Endothelial cell of umbilical vein (primary cell): ENCODE data around the gene NTSR1. TPM values are rescaled to one million over a fixed set of nuclear protein-coding genes. Genes with fewer than 3 reads are reported as not detected.

Source experiments
- BruUV-seq: library from RNA; stranded (reverse); fragments of 400-500 nt; replicated peaks from 2 replicates; lab custom pipeline; 2021; lab: Mats Ljungman, UMichigan
- CTCF ChIA-PET: fragments of 300-600, 350-600 bp; sonication (Branson Sonifier 250); formaldehyde crosslinking; loops from one replicate; lab custom pipeline; 2021; ENCODE audit warnings: antibody characterized with exemption, inconsistent platforms; lab: Charles Lee
- POLR2A ChIA-PET: fragments of 300-600, 350-600 bp; sonication (Branson Sonifier 250); formaldehyde crosslinking; loops from one replicate; lab custom pipeline; 2021; ENCODE audit warnings: antibody characterized with exemption, inconsistent platforms; lab: Charles Lee
- DNase-seq: peaks from one replicate; pipeline ENCODE4 v3.0.0-alpha.2; 2011; ENCODE audit warnings: low read depth, low spot score
- FAIRE-seq: peaks from 2 replicates; lab custom pipeline; 2011; peaks lifted over from hg19 to GRCh38; lab: Jason Lieb, UNC
- H2AFZ ChIP-seq: 2 replicates; pipeline ENCODE4 v1.6.0; 2012; ENCODE audit warnings: low read depth, low read length, control low read depth, inconsistent platforms
- H3K27ac ChIP-seq: 2 replicates; pipeline ENCODE4 v1.5.1; 2011; ENCODE audit warnings: low read depth, mild to moderate bottlenecking, control low read depth, low read length, moderate library complexity; ENCODE audit not compliant: insufficient read depth
- H3K27me3 ChIP-seq, 2 experiments: 2 replicates each; pipeline versions ENCODE4 v1.6.0 to v1.6.1; 2011; ENCODE audit warnings: low read length in 2 of 2, mixed read lengths in 1 of 2; ENCODE audit not compliant: control insufficient read depth in 2 of 2, insufficient read depth in 2 of 2
- H3K36me3 ChIP-seq, 2 experiments: 2 replicates in 1 of 2; 3 replicates in 1 of 2; pipeline ENCODE4 v1.5.1; 2011; ENCODE audit warnings: low read length in 2 of 2, mild to moderate bottlenecking in 1 of 2, moderate library complexity in 1 of 2; ENCODE audit not compliant: control insufficient read depth in 2 of 2, insufficient read depth in 2 of 2; ENCODE audit errors: extremely low read depth in 1 of 2
- H3K4me1 ChIP-seq: 3 replicates; pipeline ENCODE4 v1.5.1; 2011; ENCODE audit warnings: mild to moderate bottlenecking, low read length; ENCODE audit not compliant: control insufficient read depth, insufficient read depth; ENCODE audit errors: extremely low read depth
- H3K4me2 ChIP-seq: 2 replicates; pipeline ENCODE4 v1.6.1; 2011; ENCODE audit warnings: low read length, control low read depth, mixed read lengths; ENCODE audit not compliant: insufficient read depth
- H3K4me3 ChIP-seq, 3 experiments: fragments of 200-600 bp in 1 of 3; sonication (generic), shearing (Covaris generic) in 1 of 3; replicated peaks in 1 of 3; 2 replicates each; pipeline ENCODE4 v1.5.1; 2011 to 2016; ENCODE audit warnings: control low read depth in 3 of 3, low read length in 3 of 3, mild to moderate bottlenecking in 2 of 3, inconsistent platforms in 1 of 3, low read depth in 1 of 3, moderate library complexity in 1 of 3; ENCODE audit not compliant: insufficient read depth in 1 of 3
- H3K79me2 ChIP-seq: 2 replicates; pipeline ENCODE4 v1.6.0; 2012; ENCODE audit warnings: low read length, inconsistent platforms; ENCODE audit not compliant: control insufficient read depth, insufficient read depth
- H3K9ac ChIP-seq: replicated peaks from 2 replicates; pipeline ENCODE3; 2011; ENCODE audit warnings: low read length, control low read depth; ENCODE audit not compliant: insufficient read depth; ENCODE audit errors: extremely low read depth
- H3K9me1 ChIP-seq: replicated peaks from 3 replicates; pipeline ENCODE4 v1.6.0; 2011; ENCODE audit warnings: mild to moderate bottlenecking, low read length; ENCODE audit not compliant: control insufficient read depth, insufficient read depth; ENCODE audit errors: extremely low read depth
- H3K9me3 ChIP-seq: replicated peaks from 2 replicates; pipeline ENCODE4 v1.5.1; 2012; ENCODE audit warnings: low read length, inconsistent platforms; ENCODE audit not compliant: control insufficient read depth, insufficient read depth
- H4K20me1 ChIP-seq: replicated peaks from 2 replicates; pipeline ENCODE3; 2011; ENCODE audit warnings: mild to moderate bottlenecking, low read length; ENCODE audit not compliant: control insufficient read depth, insufficient read depth; ENCODE audit errors: extremely low read depth
- EZH2 ChIP-seq: IDR thresholded peaks from 2 replicates; pipeline ENCODE4 v1.6.1; 2012; ENCODE audit warnings: borderline replicate concordance, low read depth, mild to moderate bottlenecking, moderate library complexity, low read length, inconsistent platforms; ENCODE audit not compliant: severe bottlenecking
- FOS ChIP-seq: IDR thresholded peaks from 2 replicates; pipeline ENCODE4 v1.6.1; 2011; ENCODE audit warnings: mild to moderate bottlenecking, low read length, moderate library complexity, borderline replicate concordance; ENCODE audit not compliant: insufficient read depth
- GATA2 ChIP-seq: IDR thresholded peaks from 2 replicates; pipeline ENCODE4 v1.7.0; 2011; ENCODE audit warnings: low read depth, mild to moderate bottlenecking, moderate library complexity, mixed read lengths, low read length; ENCODE audit not compliant: insufficient read length, insufficient read depth
- JUN ChIP-seq: IDR thresholded peaks from 2 replicates; pipeline ENCODE4 v1.6.1; 2011; ENCODE audit warnings: borderline replicate concordance, low read depth; ENCODE audit not compliant: insufficient read length, insufficient read depth
- MYC ChIP-seq: IDR thresholded peaks from one replicate; pipeline ENCODE4 v1.6.1; 2011; ENCODE audit warnings: mild to moderate bottlenecking, low read depth, low read length
- POLR2A ChIP-seq: IDR thresholded peaks from 2 replicates; pipeline ENCODE4 v1.6.1; 2012; ENCODE audit warnings: low read depth, mild to moderate bottlenecking, control low read depth, low read length
- POLR2AphosphoS5 ChIP-seq: IDR thresholded peaks from 2 replicates; pipeline ENCODE4 v1.6.1; 2012; ENCODE audit warnings: low read depth, mild to moderate bottlenecking, control low read depth, low read length, moderate library complexity; ENCODE audit not compliant: insufficient read depth
- dilution Hi-C: fragments of 300-500 bp; cut with MboI; formaldehyde crosslinking; loops from one replicate; pipeline ENCODE4 v1.15.0; 2019; ENCODE audit warnings: low sequenced_read_pairs; ENCODE audit not compliant: extremely low pct_ligation_motif_present
- intact Hi-C: fragments of 100-400 bp; cut with micrococcal nuclease; formaldehyde crosslinking; loops from one replicate; pipeline ENCODE4 v1.10.0; 2022
- polyA plus RNA-seq, 4 experiments: library from polyadenylated mRNA; depleted of rRNA in 3 of 4; stranded (reverse) in 3 of 4; unstranded in 1 of 4; fragments of >200 nt; gene quantifications; 2 replicates each; pipeline versions ENCODE4 v1.2.1 to v1.2.3, GENCODE V29; 2011 to 2012; ENCODE audit warnings: missing spikeins in 1 of 4
- total RNA-seq: library from RNA; stranded (reverse); gene quantifications from 2 replicates; pipeline ENCODE4 v1.2.3, GENCODE V29; 2021
- TF ChIP-seq, protein P1 (sequence below): IDR thresholded peaks from 2 replicates; pipeline ENCODE4 v1.6.1; 2011; ENCODE audit not compliant: insufficient read depth, insufficient read length
- TF ChIP-seq, protein P2 (sequence below), 2 donors: IDR thresholded peaks; 1 replicate in 1 of 2; 2 replicates in 1 of 2; pipeline ENCODE4 v1.5.1; 2011; ENCODE audit warnings: low read length in 2 of 2, mild to moderate bottlenecking in 2 of 2, moderate library complexity in 2 of 2, control low read depth in 1 of 2, inconsistent platforms in 1 of 2, low read depth in 1 of 2; ENCODE audit not compliant: insufficient read depth in 1 of 2; ENCODE audit errors: extremely low read depth in 1 of 2

Gene NTSR1
- total and polyA plus RNA-seq, 2 donors (not counting 3 experiments of a cell fraction or from before 2014, with no cell fraction given), result 0.14 to 2.1 TPM

DNA sequence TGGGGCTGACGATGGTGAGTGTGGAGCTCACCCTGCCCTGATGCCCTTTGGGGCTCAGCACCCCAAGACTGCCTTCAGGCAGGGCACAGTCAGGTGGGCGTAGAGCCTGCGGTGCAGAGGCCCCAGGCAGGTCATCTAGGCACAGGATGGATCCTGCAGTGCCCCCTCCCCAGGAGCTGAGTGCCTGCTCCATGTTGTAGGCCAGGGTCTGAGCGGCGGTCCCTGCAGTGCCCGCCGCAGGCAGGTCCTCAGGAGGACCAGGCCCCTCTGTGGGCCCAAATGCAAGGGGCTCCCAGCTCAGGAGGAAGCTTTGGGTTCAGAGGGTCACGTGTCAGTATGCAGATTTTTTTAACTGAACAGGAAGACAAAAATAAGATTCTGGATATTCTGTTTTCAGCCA is 90.4 kb downstream of the NTSR1 start:
- BruUV-seq, result no TSS peak
- CTCF ChIA-PET, result no interaction called here
- intact Hi-C loops, result loop anchor here (10.0 kb wide), 1 partner anchor 494 kb away; the partner anchor contains the start of gene ADRM1

More for the DNA sequence above, 90.4 kb downstream of the NTSR1 start:
- DNase-seq, result no peak
- Histone ChIP-seq H3K9me1 (no peaks in the 10 kb centered on the region), H3K36me3 (peaks cover 11 to 12% of the 10 kb centered on the region in 2 experiments), H3K9me3 (no peaks in the 10 kb centered on the region), H3K27ac (no peak overlapping the region), H3K4me2 (no peak overlapping the region), H4K20me1 (no peaks in the 10 kb centered on the region), H3K27me3 (no peaks in the 10 kb centered on the region), H2AFZ (no peak overlapping the region), H3K9ac (no peak overlapping the region), H3K4me1 (peaks cover 11% of the 10 kb centered on the region), H3K4me3 (no peak overlapping the region), H3K79me2 (peaks cover 14% of the 10 kb centered on the region)
- dilution Hi-C loops, result no loop called here
- FAIRE-seq, result no peak
- TF ChIP-seq EZH2 (no peak), MYC (no peak), FOS (no peak), JUN (no peak), POLR2AphosphoS5 (no peak), POLR2A (no peak), GATA2 (no peak)
- TF ChIP-seq, protein P1, sequence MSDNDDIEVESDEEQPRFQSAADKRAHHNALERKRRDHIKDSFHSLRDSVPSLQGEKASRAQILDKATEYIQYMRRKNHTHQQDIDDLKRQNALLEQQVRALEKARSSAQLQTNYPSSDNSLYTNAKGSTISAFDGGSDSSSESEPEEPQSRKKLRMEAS, result no peak
- TF ChIP-seq, protein P2, sequence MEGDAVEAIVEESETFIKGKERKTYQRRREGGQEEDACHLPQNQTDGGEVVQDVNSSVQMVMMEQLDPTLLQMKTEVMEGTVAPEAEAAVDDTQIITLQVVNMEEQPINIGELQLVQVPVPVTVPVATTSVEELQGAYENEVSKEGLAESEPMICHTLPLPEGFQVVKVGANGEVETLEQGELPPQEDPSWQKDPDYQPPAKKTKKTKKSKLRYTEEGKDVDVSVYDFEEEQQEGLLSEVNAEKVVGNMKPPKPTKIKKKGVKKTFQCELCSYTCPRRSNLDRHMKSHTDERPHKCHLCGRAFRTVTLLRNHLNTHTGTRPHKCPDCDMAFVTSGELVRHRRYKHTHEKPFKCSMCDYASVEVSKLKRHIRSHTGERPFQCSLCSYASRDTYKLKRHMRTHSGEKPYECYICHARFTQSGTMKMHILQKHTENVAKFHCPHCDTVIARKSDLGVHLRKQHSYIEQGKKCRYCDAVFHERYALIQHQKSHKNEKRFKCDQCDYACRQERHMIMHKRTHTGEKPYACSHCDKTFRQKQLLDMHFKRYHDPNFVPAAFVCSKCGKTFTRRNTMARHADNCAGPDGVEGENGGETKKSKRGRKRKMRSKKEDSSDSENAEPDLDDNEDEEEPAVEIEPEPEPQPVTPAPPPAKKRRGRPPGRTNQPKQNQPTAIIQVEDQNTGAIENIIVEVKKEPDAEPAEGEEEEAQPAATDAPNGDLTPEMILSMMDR (IDR thresholded peaks at IDR 0.05; ENCODE audit: extremely low read depth in 1 of 2, insufficient read depth in 1 of 2, low read depth in 1 of 2, low read length in 2 of 2), result no peak
- POLR2A ChIA-PET, result interaction anchor here (0.6 kb wide), 1 partner anchor 434 kb away, joined by 3 read pairs; no protein-coding TSS in a partner anchor
